Measurements from ENCODE around the gene PCMT1. TPM values are rescaled to one million over a fixed set of nuclear protein-coding genes. Genes with fewer than 3 reads are reported as not detected.
A peak's percentile ranks its signal among the peaks of the same experiment; 100 is the strongest.

Gene PCMT1
- total and polyA plus RNA-seq, 2 donors (not counting 1 experiment from before 2014, with no cell fraction given): 30.3 to 46.4 TPM

GRCh38 chr6:149716181-149716963, 33.2 kb upstream of the PCMT1 start:
- peak overlapping the region; percentile 82 for H3K4me3 Mint-ChIP-seq
- no peaks in the 10 kb centered on the region for H3K9me3 Mint-ChIP-seq (ENCODE audit: insufficient read depth)
- no peak for DNase-seq
- H3K36me3 ChIP-seq (replicated peaks in 1 of 2; ENCODE audit: control extremely low read depth in 1 of 2, control insufficient read depth in 1 of 2, extremely low read depth in 1 of 2, insufficient read depth in 2 of 2, low read length in 1 of 2): peaks cover 0 to 2% of the 10 kb centered on the region in 2 experiments
- H3K27me3 Mint-ChIP-seq: no peaks in the 10 kb centered on the region
- TF ChIP-seq EZH2 (IDR thresholded peaks at IDR 0.05; ENCODE audit: borderline replicate concordance, insufficient read depth, low read depth, low read length, poor library complexity, severe bottlenecking): no peak
- H3K27ac Mint-ChIP-seq: peak overlapping the region; percentile 21
- peak overlapping the region in 1 of 2 donors; percentile 51 for H3K27ac ChIP-seq (ENCODE audit: low read length in 2 of 2)
- peak overlapping the region; percentile 18 for H2AFZ ChIP-seq (ENCODE audit: insufficient read depth, low read depth, low read length, poor library complexity, severe bottlenecking)
- intact Hi-C loops (cut with micrococcal nuclease): loop anchor here (5.0 kb wide), 1 partner anchor 399 kb away; the partner anchor contains the start of gene TAB2
- H3K9ac ChIP-seq (ENCODE audit: low read length): peak overlapping the region; percentile 96
- ChIA-PET POLR2A (no interaction called here), CTCF (interaction anchor here (0.7 to 2.2 kb wide), 4 partner anchors 12 to 274 kb away, joined by 3 to 5 read pairs (median 3); partner anchors contain the start of genes GINM1 and PPIL4)
- H3K4me1 Mint-ChIP-seq: peaks cover 38% of the 10 kb centered on the region
- peak overlapping the region; percentile 84 for H3K4me2 ChIP-seq (replicated peaks; ENCODE audit: low read depth, low read length, poor library complexity, severe bottlenecking)
- peaks cover 26% of the 10 kb centered on the region for H4K20me1 ChIP-seq (ENCODE audit: control insufficient read depth, insufficient read depth, low read length, poor library complexity, severe bottlenecking)
- no CpG with 5 or more reads among the region's 8 CpGs for WGBS (ENCODE audit: insufficient coverage)
- peaks cover 23 to 27% of the 10 kb centered on the region in 2 donors for H3K4me1 ChIP-seq (ENCODE audit: control insufficient read depth in 2 of 2, insufficient read depth in 2 of 2, low read length in 2 of 2)
- H3K27me3 ChIP-seq (replicated peaks in 1 of 4; ENCODE audit: control extremely low read depth in 1 of 4, control insufficient read depth in 3 of 4, insufficient read depth in 4 of 4, low read length in 3 of 4): no peaks in the 10 kb centered on the region
- no peak for ATAC-seq (ENCODE audit: low read depth)
- H3K9me3 ChIP-seq (ENCODE audit: control extremely low read depth in 1 of 3, control insufficient read depth in 2 of 3, insufficient read depth in 1 of 3, low read length in 2 of 3): no peaks in the 10 kb centered on the region
- H3K79me2 ChIP-seq (ENCODE audit: control insufficient read depth, insufficient read depth, low read length): peaks cover 74% of the 10 kb centered on the region
- peak overlapping the region in 3 of 5 experiments; percentile 1 to 89 (median 24) for H3K4me3 ChIP-seq (ENCODE audit: control extremely low read depth in 1 of 5, extremely low read depth in 1 of 5, insufficient read depth in 1 of 5, low read depth in 2 of 5, low read length in 4 of 5)

- peak overlapping the region; percentile 84 for H3K4me2 ChIP-seq (replicated peaks; ENCODE audit: low read depth, low read length, poor library complexity, severe bottlenecking)
- peaks cover 0 to 2% of the 10 kb centered on the region in 2 experiments for H3K36me3 ChIP-seq (replicated peaks in 1 of 2; ENCODE audit: control extremely low read depth in 1 of 2, control insufficient read depth in 1 of 2, extremely low read depth in 1 of 2, insufficient read depth in 2 of 2, low read length in 1 of 2)
- H3K9me3 ChIP-seq (ENCODE audit: control extremely low read depth in 1 of 3, control insufficient read depth in 2 of 3, insufficient read depth in 1 of 3, low read length in 2 of 3): no peaks in the 10 kb centered on the region
- H3K27ac Mint-ChIP-seq: peak overlapping the region; percentile 95
- ChIA-PET POLR2A (interaction anchor here (0.7 to 1.3 kb wide), 5 partner anchors 8 to 171 kb away, joined by 3 to 5 read pairs (median 3); partner anchors contain the start of genes NUP43 and PPIL4), CTCF (interaction anchor here (1.2 to 2.2 kb wide), 5 partner anchors 11 to 171 kb away, joined by 3 to 5 read pairs (median 3); partner anchors contain the start of genes GINM1, NUP43 and PPIL4)
- TF ChIP-seq EZH2 (IDR thresholded peaks at IDR 0.05; ENCODE audit: borderline replicate concordance, insufficient read depth, low read depth, low read length, poor library complexity, severe bottlenecking): no peak
- TF ChIP-seq CTCF (IDR thresholded peaks at IDR 0.05): no peak
- H2AFZ ChIP-seq (ENCODE audit: insufficient read depth, low read depth, low read length, poor library complexity, severe bottlenecking): peak overlapping the region; percentile 89
- peaks cover 33% of the 10 kb centered on the region for H3K4me1 Mint-ChIP-seq
- peak overlapping the region; percentile 96 for H3K9ac ChIP-seq (ENCODE audit: low read length)
- DNase-seq (no peak), ATAC-seq (ENCODE audit: low read depth) (no peak)
- H3K27me3 Mint-ChIP-seq: no peaks in the 10 kb centered on the region
- 0% methylated on average over 4 of the region's 9 CpGs for WGBS (ENCODE audit: insufficient coverage)
- peaks cover 19% of the 10 kb centered on the region for H4K20me1 ChIP-seq (ENCODE audit: control insufficient read depth, insufficient read depth, low read length, poor library complexity, severe bottlenecking)
- no peaks in the 10 kb centered on the region for H3K27me3 ChIP-seq (replicated peaks in 1 of 4; ENCODE audit: control extremely low read depth in 1 of 4, control insufficient read depth in 3 of 4, insufficient read depth in 4 of 4, low read length in 3 of 4)
- intact Hi-C loops (cut with micrococcal nuclease): loop anchor here (5.0 kb wide), 1 partner anchor 400 kb away; the partner anchor contains the start of gene TAB2
- H3K4me1 ChIP-seq (ENCODE audit: control insufficient read depth in 2 of 2, insufficient read depth in 2 of 2, low read length in 2 of 2): peaks cover 23% of the 10 kb centered on the region in 2 donors
- H3K9me3 Mint-ChIP-seq (ENCODE audit: insufficient read depth): no peaks in the 10 kb centered on the region
- H3K4me3 ChIP-seq (ENCODE audit: control extremely low read depth in 1 of 5, extremely low read depth in 1 of 5, insufficient read depth in 1 of 5, low read depth in 2 of 5, low read length in 4 of 5): peak overlapping the region; percentile 80 to 92 (median 86)
- peaks cover 65% of the 10 kb centered on the region for H3K79me2 ChIP-seq (ENCODE audit: control insufficient read depth, insufficient read depth, low read length)
- peak overlapping the region; percentile 91 for H3K4me3 Mint-ChIP-seq
- H3K27ac ChIP-seq (ENCODE audit: low read length in 2 of 2): peak overlapping the region; percentile 79 to 92
These were observed 32.3 kb upstream of the PCMT1 start for GRCh38 chr6:149717255-149717587.
